ENCODE data around the gene NRN1L.

NRN1L gene

GRCh38 chr16:67922221-67922620, 37.5 kb downstream of the NRN1L start:
- DNase-seq = no peak

DNA sequence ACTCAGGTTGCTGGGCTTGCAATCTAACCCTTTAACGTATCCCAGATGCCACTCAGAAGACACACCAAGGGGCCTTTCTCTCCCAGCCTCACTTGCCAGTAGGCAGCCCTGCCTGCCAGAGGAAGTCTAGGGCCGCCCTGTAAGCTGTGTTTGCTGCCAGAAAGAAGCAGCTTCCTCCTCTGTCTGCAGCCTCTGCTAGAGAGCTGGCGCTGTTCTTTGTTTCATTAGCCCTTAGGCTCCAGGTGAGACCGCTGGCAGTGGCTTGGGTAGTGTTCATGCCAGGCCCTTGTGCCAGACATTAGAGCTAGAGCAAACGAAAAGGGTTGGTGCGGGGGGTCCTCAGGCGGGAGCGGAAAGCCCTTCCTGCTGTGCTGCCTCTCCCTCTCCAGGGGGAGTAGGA, 38.1 kb downstream of the NRN1L start:
- no peak for DNase-seq

DNA sequence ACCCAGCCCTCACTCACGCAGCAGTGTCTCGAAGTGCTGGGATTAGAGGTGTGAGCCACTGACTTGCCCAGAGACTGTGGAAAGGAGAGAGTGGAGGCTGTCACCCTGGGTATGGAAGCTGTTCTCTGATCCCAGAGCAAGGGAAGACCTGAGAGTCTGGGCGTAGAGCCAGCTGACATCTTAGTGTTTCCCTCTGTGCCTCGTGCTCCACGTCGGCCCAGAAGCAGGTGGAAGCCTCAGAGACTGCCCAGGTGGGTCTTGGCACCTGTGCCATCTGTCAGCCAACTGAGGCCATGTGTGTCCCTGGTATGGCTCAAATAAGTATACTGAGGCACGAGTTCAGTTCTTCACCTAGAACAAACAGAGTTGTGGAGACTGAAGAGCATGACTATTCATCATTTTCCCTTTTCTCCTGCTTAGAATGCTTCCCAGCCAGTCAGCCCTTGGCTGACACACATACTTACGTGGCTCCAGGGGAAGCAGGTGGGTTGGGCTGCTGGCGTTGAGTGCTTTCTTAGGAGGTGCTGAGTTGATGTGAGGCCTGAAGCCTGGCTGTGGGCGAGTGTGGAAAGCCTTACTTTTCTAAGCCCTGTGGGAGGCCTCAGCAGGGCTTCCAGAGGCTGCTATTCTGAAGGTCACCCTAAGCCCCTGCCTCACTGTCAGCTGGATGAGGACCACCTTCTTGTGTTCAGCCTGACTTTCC, 38.9 kb downstream of the NRN1L start:
- DNase-seq = no peak

- DNase-seq = peak; percentile 49
These were observed 39.6 kb downstream of the NRN1L start for GRCh38 chr16:67924140-67924906.

GRCh38 chr16:67926181-67926750, 41.6 kb downstream of the NRN1L start:
- peak; percentile 53 for DNase-seq

- DNase-seq = no peak
These were observed 42.7 kb downstream of the NRN1L start for GRCh38 chr16:67927131-67927941.

GRCh38 chr16:67928147-67928546, 43.5 kb downstream of the NRN1L start:
- no peak for DNase-seq

GRCh38 chr16:67928561-67929364, 44.1 kb downstream of the NRN1L start:
- peak; percentile 88 for DNase-seq

- DNase-seq = no peak
These were observed 45.5 kb downstream of the NRN1L start for GRCh38 chr16:67930191-67930590.

DNA sequence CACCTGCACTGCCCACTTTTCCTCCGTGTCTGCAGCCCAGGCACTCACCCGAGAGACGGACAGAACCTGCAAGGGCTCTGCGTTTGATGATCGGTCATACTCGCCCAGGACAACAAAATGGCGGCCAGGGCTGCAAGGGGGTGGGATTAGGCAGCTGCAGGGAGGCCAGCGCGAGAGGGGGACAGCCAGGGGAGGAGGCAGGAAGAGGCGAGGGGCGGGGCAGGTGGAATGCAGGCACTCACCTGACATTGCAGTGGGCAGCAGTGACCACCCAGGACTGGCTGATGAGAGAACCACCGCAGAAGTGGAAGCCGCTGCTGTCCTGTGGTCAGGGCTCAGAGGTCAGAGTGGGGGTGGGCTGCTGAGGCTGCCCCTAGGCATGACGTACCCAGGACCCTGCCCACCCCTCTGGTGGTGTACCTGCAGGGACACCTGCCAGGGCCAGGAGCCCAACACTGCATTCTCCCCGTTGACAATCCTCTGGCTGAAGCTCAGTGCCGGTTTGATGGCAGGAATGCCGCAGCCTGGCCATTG, 46.1 kb downstream of the NRN1L start:
- DNase-seq = no peak

GRCh38 chr16:67931712-67932461, 47.2 kb downstream of the NRN1L start, which contains the start of gene CTRL:
Gene CTRL, minus strand, starts transcription at chr16:67931862. Its CDS starts 10 bp downstream, at chr16:67931852.
- no peak for DNase-seq

GRCh38 chr16:67932462-67932840, 47.8 kb downstream of the NRN1L start:
- DNase-seq = no peak

- no peak for DNase-seq
These were observed 49.1 kb downstream of the NRN1L start for GRCh38 chr16:67933805-67934204.

DNA sequence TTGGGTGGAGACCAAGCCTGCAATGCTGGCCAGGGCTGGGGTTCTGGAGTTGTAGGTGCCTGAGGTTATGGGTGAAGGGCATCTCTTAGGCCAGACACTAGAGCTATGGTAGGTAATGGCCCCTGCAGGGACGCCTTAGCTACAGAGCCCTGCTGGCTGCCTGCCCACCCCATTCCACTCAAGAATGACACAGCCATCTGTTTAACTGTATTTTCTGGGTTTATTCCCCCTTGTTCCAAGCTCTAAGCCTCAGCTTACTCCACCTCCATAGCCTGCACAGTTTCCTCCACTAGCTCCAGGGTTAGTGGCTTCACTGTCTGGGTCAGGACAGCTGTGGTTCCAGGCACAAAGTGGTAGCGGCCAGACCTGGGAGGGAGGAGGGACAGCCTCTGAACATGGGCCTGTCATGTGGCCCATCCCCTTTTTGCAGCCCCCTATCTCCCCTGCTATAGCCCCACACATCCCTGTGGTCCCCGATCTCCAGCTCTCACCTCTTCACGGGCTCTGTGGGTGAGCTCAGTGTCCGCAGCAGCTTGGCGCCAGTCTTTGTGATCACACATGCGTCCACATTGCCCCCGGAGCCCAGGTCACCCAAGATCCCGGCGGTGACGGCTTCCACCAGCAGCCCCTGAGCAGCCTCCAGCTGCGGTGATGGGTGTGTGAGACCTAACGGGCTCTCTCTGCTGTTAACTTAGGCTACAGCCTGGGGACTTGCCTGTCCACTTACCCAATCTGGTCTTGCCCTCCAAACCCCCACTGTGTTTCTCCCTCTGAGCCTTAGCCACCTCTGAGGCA, 49.8 kb downstream of the NRN1L start:
- DNase-seq = no peak

DNA sequence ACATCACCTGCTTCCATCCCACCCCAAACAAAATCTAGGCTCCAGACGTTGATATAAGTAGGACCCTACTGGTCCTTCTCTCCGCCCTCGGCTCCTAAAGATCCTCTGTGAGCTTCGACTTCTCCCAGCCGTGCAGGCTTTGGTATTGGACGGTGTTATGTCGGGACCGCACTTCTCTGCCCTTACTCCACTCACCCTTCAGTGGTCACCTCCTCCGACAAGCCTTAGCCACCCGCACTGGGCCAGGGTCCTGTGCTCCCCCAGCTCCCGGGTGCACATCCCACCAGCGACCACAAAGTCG, 50.4 kb downstream of the NRN1L start:
- DNase-seq = no peak

DNA sequence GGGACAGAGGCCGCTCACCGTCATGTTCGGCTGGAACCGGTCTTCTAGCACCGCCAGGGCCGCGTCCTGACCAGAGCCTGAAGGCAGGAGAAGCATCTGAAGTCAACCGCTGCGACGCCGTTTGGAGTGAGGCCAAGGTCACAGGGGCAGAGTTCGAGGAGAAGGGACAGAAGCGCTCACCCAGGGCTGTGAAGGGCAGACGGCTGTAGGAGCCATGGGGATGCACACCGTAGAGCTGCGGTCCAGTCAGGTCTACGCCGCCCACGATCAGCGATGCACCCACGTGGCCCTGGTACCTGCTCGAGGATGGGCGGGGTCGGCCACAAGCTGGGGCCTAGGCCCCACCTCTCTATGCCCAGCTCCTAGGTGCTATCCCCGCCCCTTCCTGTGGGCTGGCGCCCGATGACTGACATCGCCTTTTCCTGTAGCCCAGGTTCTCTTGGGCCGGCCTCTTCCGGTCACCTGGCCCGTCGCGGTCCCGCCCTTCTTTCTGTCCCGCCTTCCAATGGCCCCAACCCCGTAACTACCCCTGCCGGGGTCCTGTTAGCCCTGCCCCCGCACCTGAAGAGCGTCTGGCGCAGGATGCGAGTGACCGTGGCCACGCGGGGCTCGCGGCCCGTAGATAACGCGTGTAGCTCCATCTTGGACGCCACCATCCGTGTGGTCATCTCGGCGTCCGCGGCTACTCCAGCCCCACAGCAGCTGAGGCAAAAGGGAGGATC, 50.9 kb downstream of the NRN1L start:
- peak; percentile 94 for DNase-seq
